ENCODE data around the gene AGPAT3.

- TF ChIP-seq CTCF (IDR thresholded peaks at IDR 0.05) (no peak), POLR2A (IDR thresholded peaks at IDR 0.05) (no peak)
Measured at GRCh38 chr21:43855955-43856354, 9.1 kb upstream of the AGPAT3 start.

All from right lobe of liver (tissue), 4 donors.